HepG2 (cell line): ENCODE measurements around the gene TRIM10. TPM values are rescaled to one million over a fixed set of nuclear protein-coding genes. Genes with fewer than 3 reads are reported as not detected.

Experiments
- CBX2 ChIP-seq, 2 experiments: fragments of 200-600 bp in 1 of 2; sonication (generic); formaldehyde crosslinking in 1 of 2; IDR thresholded peaks; 2 replicates each; pipeline versions ENCODE4 v1.7.0 to v1.8.1; 2018 to 2022; ENCODE audit warnings: low read depth in 2 of 2, low read length in 1 of 2, mild to moderate bottlenecking in 1 of 2, missing genetic modification reagents in 1 of 2
- FOSL1 ChIP-seq: sonication (generic); formaldehyde crosslinking; IDR thresholded peaks from 2 replicates; pipeline ENCODE4 v1.9.0; 2021; ENCODE audit warnings: missing genetic modification reagents, borderline replicate concordance
- FOXA1 ChIP-seq, 2 experiments: fragments of 450-650 bp in 1 of 2; sonication (generic) in 1 of 2; formaldehyde crosslinking in 1 of 2; IDR thresholded peaks; 2 replicates each; pipeline versions ENCODE4 v1.4.0 to v1.6.1; 2016 to 2020; ENCODE audit warnings: missing genetic modification reagents in 1 of 2
- IRX3 ChIP-seq: sonication (generic); formaldehyde crosslinking; IDR thresholded peaks from 2 replicates; pipeline ENCODE4 v1.8.1; 2023; ENCODE audit warnings: mild to moderate bottlenecking, low read depth, missing genetic modification reagents, borderline replicate concordance
- JUNB ChIP-seq: sonication (generic); formaldehyde crosslinking; IDR thresholded peaks from 2 replicates; pipeline ENCODE4 v1.8.0; 2022; ENCODE audit warnings: missing genetic modification reagents, mild to moderate bottlenecking, borderline replicate concordance
- NCOA2 ChIP-seq: sonication (generic); formaldehyde crosslinking; IDR thresholded peaks from 2 replicates; pipeline ENCODE4 v1.8.0; 2022; ENCODE audit warnings: inconsistent platforms
- RFX1 ChIP-seq: fragments of 450-650 bp; IDR thresholded peaks from 2 replicates; pipeline ENCODE4 v1.6.1; 2017
- SMAD1 ChIP-seq: sonication (generic); formaldehyde crosslinking; IDR thresholded peaks from 2 replicates; pipeline ENCODE4 v1.4.0; 2020; ENCODE audit warnings: missing genetic modification reagents, low read depth, mild to moderate bottlenecking, borderline replicate concordance
- ZFX ChIP-seq: sonication (generic); formaldehyde crosslinking; IDR thresholded peaks from 2 replicates; pipeline ENCODE4 v1.4.0; 2020; ENCODE audit warnings: mild to moderate bottlenecking, low read depth, missing genetic modification reagents, moderate library complexity
- ZFY ChIP-seq: sonication (generic); formaldehyde crosslinking; IDR thresholded peaks from 2 replicates; pipeline ENCODE4 v1.4.0; 2020; ENCODE audit warnings: missing genetic modification reagents
- ZNF124 ChIP-seq: sonication (generic); formaldehyde crosslinking; IDR thresholded peaks from 2 replicates; pipeline ENCODE4 v1.4.0; 2020; ENCODE audit warnings: missing genetic modification reagents
- ZNF317 ChIP-seq: sonication (generic); formaldehyde crosslinking; IDR thresholded peaks from 2 replicates; pipeline ENCODE4 v1.5.0; 2020; ENCODE audit warnings: mild to moderate bottlenecking, missing genetic modification reagents
- ZNF550 ChIP-seq: sonication (generic); formaldehyde crosslinking; IDR thresholded peaks from 2 replicates; pipeline ENCODE4 v1.4.0; 2020; ENCODE audit warnings: mild to moderate bottlenecking, missing genetic modification reagents, borderline replicate concordance
- ZNF792 ChIP-seq: IDR thresholded peaks from 2 replicates; pipeline ENCODE4 v1.6.1; 2016
- polyA plus RNA-seq, 8 experiments: library from polyadenylated mRNA; depleted of rRNA in 3 of 8; stranded (reverse) in 7 of 8; unstranded in 1 of 8; fragments of >200 nt; fragmentation: Illumina TruSeq in 4 of 8; extraction: Trizol in 4 of 8; gene quantifications; 2 replicates each; pipeline versions ENCODE4 v1.2.1 to v1.2.3, GENCODE V29; 2011 to 2016; ENCODE audit warnings: low read depth in 4 of 8, missing spikeins in 1 of 8, mixed read lengths in 1 of 8; ENCODE audit not compliant: insufficient read depth in 1 of 8
- total RNA-seq, 5 experiments: library from RNA; depleted of rRNA; stranded (reverse); fragments of >200 nt; fragmentation: Illumina TruSeq; extraction: Trizol; gene quantifications; 2 replicates each; pipeline ENCODE4 v1.2.3, GENCODE V29; 2016; ENCODE audit warnings: low read depth in 1 of 5
- TF ChIP-seq, protein P1 (sequence below): sonication (generic); formaldehyde crosslinking; IDR thresholded peaks from 2 replicates; pipeline ENCODE4 v1.9.0; 2021; ENCODE audit warnings: missing genetic modification reagents, mild to moderate bottlenecking, borderline replicate concordance
- TF ChIP-seq, protein P2 (sequence below): sonication (generic); formaldehyde crosslinking; IDR thresholded peaks from 2 replicates; pipeline ENCODE4 v1.5.0; 2020; ENCODE audit warnings: mild to moderate bottlenecking, missing genetic modification reagents
- TF ChIP-seq, protein P3 (sequence below): sonication (generic); formaldehyde crosslinking; IDR thresholded peaks from 2 replicates; pipeline ENCODE4 v1.4.0; 2020; ENCODE audit warnings: mild to moderate bottlenecking, missing genetic modification reagents, borderline replicate concordance
- TF ChIP-seq, protein P4 (sequence below): sonication (generic); formaldehyde crosslinking; IDR thresholded peaks from 2 replicates; pipeline ENCODE4 v1.4.0; 2020; ENCODE audit warnings: mild to moderate bottlenecking, missing genetic modification reagents

Gene TRIM10
- total and polyA plus RNA-seq, 2 of the 13 experiments (the other 11 are each of a cell fraction or from before 2014, with no cell fraction given): 4.1 to 6.8 TPM

DNA sequence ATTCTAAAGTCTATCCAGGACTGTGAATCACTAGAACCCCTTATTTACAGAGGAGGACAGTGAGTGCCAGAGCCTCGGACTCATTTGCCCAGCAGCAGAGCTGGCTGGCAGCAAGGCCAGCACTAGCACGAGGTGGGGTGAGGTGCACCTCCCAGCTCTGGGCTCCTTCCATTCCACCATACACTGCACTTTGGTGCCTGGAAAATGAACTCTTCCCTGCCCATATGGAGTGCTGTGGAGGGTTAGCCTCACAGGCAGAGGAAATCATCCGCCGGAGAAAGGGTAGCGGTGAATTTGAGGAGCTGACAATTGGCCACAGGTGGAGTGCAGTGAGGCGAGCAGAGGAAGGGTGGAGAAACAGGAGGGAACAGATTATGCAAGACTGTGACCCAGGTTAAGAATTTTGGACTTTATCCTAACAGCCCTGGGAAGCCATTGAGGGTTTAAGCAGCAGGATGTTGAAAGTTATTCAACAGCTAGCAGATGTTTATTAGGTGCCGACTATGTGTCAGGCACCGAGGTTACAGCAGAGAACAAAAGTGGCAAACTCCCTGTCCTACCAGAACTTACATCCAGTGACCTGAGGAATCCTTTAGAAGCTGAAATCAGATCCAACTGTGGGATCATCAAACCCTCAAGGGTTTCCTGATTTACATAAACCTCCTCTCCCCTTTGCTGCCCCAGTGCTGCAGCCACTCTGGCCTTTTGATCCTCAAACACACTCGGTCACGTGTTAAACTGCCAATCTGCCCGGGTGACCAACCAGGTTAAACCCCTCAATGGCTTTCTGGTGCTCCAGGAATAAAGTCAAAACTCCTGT is 46.0 kb upstream of the TRIM10 start (continued):
- no peak for TF ChIP-seq CBX2 (IDR thresholded peaks at IDR 0.05; ENCODE audit: low read depth, low read length)
- no peak for TF ChIP-seq CBX2 (CRISPR knock-in tag; IDR thresholded peaks at IDR 0.05; ENCODE audit: low read depth)
- TF ChIP-seq, protein P1, sequence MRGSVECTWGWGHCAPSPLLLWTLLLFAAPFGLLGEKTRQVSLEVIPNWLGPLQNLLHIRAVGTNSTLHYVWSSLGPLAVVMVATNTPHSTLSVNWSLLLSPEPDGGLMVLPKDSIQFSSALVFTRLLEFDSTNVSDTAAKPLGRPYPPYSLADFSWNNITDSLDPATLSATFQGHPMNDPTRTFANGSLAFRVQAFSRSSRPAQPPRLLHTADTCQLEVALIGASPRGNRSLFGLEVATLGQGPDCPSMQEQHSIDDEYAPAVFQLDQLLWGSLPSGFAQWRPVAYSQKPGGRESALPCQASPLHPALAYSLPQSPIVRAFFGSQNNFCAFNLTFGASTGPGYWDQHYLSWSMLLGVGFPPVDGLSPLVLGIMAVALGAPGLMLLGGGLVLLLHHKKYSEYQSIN (CRISPR knock-in tag): no peak
- TF ChIP-seq ZNF317: peak; percentile 49; the same call in 1 of the 2 replicates
- TF ChIP-seq FOXA1 (IDR thresholded peaks at IDR 0.05): no peak
- peak; percentile 63 for TF ChIP-seq FOXA1 (CRISPR knock-in tag; IDR thresholded peaks at IDR 0.05)
- peak; percentile 88; the same call in 1 of the 2 replicates for TF ChIP-seq ZNF792 (CRISPR knock-in tag)
- peak; percentile 53; the same call in 1 of the 2 replicates for TF ChIP-seq IRX3 (CRISPR knock-in tag)
- TF ChIP-seq NCOA2: peak; percentile 81
- TF ChIP-seq, protein P2, sequence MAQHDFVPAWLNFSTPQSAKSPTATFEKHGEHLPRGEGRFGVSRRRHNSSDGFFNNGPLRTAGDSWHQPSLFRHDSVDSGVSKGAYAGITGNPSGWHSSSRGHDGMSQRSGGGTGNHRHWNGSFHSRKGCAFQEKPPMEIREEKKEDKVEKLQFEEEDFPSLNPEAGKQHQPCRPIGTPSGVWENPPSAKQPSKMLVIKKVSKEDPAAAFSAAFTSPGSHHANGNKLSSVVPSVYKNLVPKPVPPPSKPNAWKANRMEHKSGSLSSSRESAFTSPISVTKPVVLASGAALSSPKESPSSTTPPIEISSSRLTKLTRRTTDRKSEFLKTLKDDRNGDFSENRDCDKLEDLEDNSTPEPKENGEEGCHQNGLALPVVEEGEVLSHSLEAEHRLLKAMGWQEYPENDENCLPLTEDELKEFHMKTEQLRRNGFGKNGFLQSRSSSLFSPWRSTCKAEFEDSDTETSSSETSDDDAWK: no peak
- no peak for TF ChIP-seq FOSL1 (CRISPR knock-in tag)
- peak; percentile 38; the same call in 1 of the 2 replicates for TF ChIP-seq ZFY (CRISPR knock-in tag)
- TF ChIP-seq, protein P3, sequence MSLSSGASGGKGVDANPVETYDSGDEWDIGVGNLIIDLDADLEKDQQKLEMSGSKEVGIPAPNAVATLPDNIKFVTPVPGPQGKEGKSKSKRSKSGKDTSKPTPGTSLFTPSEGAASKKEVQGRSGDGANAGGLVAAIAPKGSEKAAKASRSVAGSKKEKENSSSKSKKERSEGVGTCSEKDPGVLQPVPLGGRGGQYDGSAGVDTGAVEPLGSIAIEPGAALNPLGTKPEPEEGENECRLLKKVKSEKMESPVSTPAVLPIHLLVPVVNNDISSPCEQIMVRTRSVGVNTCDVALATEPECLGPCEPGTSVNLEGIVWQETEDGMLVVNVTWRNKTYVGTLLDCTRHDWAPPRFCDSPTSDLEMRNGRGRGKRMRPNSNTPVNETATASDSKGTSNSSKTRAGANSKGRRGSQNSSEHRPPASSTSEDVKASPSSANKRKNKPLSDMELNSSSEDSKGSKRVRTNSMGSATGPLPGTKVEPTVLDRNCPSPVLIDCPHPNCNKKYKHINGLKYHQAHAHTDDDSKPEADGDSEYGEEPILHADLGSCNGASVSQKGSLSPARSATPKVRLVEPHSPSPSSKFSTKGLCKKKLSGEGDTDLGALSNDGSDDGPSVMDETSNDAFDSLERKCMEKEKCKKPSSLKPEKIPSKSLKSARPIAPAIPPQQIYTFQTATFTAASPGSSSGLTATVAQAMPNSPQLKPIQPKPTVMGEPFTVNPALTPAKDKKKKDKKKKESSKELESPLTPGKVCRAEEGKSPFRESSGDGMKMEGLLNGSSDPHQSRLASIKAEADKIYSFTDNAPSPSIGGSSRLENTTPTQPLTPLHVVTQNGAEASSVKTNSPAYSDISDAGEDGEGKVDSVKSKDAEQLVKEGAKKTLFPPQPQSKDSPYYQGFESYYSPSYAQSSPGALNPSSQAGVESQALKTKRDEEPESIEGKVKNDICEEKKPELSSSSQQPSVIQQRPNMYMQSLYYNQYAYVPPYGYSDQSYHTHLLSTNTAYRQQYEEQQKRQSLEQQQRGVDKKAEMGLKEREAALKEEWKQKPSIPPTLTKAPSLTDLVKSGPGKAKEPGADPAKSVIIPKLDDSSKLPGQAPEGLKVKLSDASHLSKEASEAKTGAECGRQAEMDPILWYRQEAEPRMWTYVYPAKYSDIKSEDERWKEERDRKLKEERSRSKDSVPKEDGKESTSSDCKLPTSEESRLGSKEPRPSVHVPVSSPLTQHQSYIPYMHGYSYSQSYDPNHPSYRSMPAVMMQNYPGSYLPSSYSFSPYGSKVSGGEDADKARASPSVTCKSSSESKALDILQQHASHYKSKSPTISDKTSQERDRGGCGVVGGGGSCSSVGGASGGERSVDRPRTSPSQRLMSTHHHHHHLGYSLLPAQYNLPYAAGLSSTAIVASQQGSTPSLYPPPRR: peak; percentile 87
- 0 out of 2 replicates have a peak, but pooled peaks have one; percentile 23 for TF ChIP-seq ZNF124 (CRISPR knock-in tag)
- TF ChIP-seq, protein P4, sequence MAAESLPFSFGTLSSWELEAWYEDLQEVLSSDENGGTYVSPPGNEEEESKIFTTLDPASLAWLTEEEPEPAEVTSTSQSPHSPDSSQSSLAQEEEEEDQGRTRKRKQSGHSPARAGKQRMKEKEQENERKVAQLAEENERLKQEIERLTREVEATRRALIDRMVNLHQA (CRISPR knock-in tag): peak; percentile 71; the same call in 1 of the 2 replicates
- TF ChIP-seq SMAD1 (CRISPR knock-in tag): no peak
- no peak for TF ChIP-seq ZNF550 (CRISPR knock-in tag)
- no peak for TF ChIP-seq RFX1
- peak; percentile 46; the same call in 1 of the 2 replicates for TF ChIP-seq JUNB
- TF ChIP-seq ZFX (CRISPR knock-in tag): no peak; the same call in none of the 2 replicates
